RCC 7860 (cell line): ENCODE results near the gene AGO1.
A peak's percentile ranks its signal among the peaks of the same experiment; 100 is the strongest.

Source experiments
- DNase-seq: peaks from one replicate; pipeline ENCODE4 v3.0.0-alpha.2; 2015; ENCODE audit warnings: low spot score
- FAIRE-seq: peaks from 2 replicates; lab custom pipeline; 2012; peaks lifted over from hg19 to GRCh38; lab: Jason Lieb, UNC

Gene AGO1

GRCh38 chr1:35902671-35903070 lies 19.7 kb downstream of the AGO1 start:
- FAIRE-seq (no peak), DNase-seq (no peak)

DNA sequence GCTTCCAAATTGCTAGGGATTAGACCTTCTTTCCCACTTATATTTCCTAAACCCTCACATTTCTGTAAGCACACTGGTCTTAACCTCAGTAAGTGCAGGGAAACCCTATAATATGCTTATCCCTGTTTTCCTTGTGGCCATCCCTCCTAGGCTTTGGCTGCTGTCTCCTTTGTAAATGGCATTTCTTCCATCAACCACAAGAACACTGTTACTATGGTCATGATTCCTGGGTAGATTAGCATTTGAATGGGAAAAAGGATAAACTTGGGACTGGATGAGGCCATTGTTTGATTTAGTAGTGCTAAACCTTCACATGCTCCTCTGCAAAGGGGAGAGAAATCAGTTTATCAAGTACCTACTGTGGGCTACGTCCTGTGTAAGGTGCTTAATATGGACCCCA lies 31.7 kb downstream of the AGO1 start:
- DNase-seq (no peak), FAIRE-seq (no peak)

- DNase-seq (no peak), FAIRE-seq (no peak)
Measured at GRCh38 chr1:35915693-35916092, 32.7 kb downstream of the AGO1 start.

GRCh38 chr1:35923791-35924221 lies 40.8 kb downstream of the AGO1 start:
- DNase-seq (no peak), FAIRE-seq (no peak)

DNA sequence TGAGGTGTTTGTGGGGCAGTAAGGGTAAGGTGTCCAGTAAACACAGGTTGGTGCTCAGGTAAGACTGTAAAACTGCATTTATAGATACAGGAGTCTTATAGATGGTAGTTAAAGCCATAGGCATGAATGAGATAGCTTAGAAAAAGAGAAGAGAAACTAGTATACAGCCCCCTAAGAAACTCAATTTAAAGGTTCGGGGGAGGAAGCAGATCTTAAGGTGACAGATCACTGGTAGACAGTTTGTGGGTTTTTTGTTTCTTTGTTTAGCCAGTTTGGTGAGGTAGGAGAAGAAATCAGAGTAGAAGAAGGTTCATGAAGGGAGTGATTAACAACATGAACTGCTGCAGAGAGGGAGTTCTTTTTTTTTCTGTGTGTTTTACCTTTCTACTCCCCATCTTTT lies 41.8 kb downstream of the AGO1 start:
- FAIRE-seq, result no peak
- no peak for DNase-seq

DNA sequence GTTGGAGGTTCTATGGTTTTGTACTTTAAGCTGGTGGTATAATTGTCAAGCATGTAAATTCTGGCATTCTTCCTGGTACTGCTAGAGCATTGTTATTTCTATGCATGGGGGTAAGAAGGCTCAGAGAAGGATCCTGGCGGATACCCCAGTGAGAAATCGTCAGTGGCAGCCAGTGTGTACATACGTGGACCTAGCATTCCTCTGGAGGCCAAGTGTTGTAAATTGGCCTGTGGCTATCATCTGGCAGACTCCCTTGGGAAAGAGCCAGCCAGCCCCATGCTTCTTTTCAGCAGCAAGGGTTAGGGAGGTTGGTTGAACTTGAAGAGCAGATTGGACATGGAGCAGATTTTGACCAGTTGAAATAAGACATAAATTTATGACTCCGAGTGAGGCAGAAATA lies 42.7 kb downstream of the AGO1 start:
- no peak for DNase-seq
- FAIRE-seq, result no peak

GRCh38 chr1:35927472-35927871 lies 44.5 kb downstream of the AGO1 start:
- no peak for DNase-seq
- FAIRE-seq, result no peak

GRCh38 chr1:35929730-35930592 lies 47.0 kb downstream of the AGO1 start:
- DNase-seq (peak; percentile 22), FAIRE-seq (no peak)

- FAIRE-seq (no peak), DNase-seq (peak; percentile 72)
Measured at GRCh38 chr1:35930593-35931445, 47.8 kb downstream of the AGO1 start, which contains the start of gene AGO3. AGO3 (plus strand) TSS chr1:35931105; CDS start chr1:35931427, 322 bp downstream.

GRCh38 chr1:35931446-35932157 lies 48.6 kb downstream of the AGO1 start:
- DNase-seq (no peak), FAIRE-seq (no peak)

DNA sequence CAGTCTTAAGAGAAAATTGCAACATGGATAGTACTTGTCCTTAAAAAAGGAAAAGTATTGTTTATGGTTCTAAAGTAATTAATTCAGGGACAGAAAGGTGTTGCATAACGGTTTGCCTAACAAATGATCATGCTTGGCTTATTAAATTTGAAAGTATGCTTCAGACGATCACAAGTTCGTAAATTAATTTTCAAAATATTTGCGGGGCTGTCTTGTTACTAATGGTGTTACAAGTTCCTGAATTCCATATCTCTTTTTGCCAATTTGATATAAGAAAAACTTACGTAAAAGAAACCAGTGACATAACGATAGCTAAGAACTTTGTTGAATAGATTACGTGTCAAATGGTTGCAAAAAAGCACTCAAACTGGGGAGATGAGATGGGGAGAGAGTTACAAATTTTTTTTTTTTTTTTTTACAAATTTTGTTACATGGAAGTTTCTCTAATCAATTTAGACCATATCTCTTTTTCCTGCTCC lies 49.2 kb downstream of the AGO1 start:
- FAIRE-seq, result no peak
- DNase-seq, result no peak

- FAIRE-seq, result no peak
Measured at GRCh38 chr1:35932941-35933340, 49.9 kb downstream of the AGO1 start.

GRCh38 chr1:35935442-35936388 lies 52.7 kb downstream of the AGO1 start:
- peak; percentile 24 for FAIRE-seq
- DNase-seq, result no peak

More at GRCh38 chr1:35932941-35933340, 49.9 kb downstream of the AGO1 start:
- DNase-seq, result no peak

DNA sequence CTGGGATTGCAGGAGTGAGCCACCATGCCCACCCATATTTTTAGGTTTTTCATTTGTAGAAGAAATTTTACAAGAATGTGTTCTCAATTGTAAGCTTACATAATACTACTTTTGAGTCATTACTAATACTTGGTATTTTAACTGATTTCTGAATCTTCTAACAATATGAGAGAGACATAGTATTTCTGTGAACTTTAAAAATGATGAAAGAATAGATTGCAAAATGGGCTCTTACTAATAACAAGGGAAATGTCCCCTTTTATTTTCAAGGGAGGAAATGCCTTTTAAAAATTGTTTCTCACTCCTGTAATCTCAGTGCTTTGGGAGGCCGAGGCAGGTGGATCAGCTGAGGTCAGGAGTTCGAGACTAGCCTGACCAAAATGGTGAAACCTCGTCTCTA lies 53.8 kb downstream of the AGO1 start:
- DNase-seq (no peak), FAIRE-seq (no peak)

GRCh38 chr1:35939484-35939883 lies 56.5 kb downstream of the AGO1 start:
- DNase-seq, result no peak
- no peak for FAIRE-seq

DNA sequence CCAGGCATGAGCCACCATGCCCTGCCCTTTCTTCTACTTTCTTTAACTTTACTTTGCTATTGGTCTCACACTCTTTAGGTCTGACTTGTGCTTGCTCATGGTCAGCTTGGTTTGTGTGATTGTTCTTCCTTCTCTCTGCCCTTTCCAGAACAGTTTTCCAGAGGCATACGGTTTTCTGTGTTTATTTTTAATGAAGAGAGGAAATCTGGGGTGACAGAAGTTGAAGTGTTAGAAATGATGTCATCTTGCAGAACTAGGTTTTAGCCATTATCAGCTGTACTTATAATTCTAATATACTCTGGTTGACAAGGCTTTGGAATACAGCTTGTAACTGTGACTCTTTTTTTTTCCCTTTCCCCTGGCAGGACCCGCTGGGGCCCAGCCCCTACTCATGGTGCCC lies 62.3 kb downstream of the AGO1 start:
- FAIRE-seq, result no peak
- no peak for DNase-seq

- no peak for DNase-seq
- FAIRE-seq, result no peak
Measured at GRCh38 chr1:35947547-35947946, 64.5 kb downstream of the AGO1 start.

GRCh38 chr1:35958558-35958957 lies 75.5 kb downstream of the AGO1 start:
- FAIRE-seq (no peak), DNase-seq (no peak)

- FAIRE-seq, result no peak
Measured at GRCh38 chr1:35959304-35959703, 76.3 kb downstream of the AGO1 start.

DNA sequence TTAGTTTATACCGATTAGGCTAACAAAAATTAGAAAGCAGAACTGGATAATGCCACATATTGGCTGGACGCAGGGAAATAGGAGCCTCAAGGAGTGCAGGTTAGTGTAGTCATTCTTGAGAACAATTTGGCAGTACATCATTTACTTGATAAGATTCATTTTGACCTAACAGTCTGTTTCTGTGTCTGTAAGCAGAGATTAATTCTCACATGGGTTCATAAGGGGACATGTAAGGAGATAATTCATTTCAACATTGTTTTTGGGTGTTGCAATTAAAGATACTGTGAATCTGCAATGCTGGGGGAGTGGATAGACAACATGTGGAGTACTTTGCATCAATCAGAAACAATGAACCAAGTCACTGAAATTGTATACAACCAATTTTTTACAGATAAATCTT lies 79.9 kb downstream of the AGO1 start:
- FAIRE-seq (no peak), DNase-seq (no peak)

More at GRCh38 chr1:35959304-35959703, 76.3 kb downstream of the AGO1 start:
- DNase-seq, result no peak
